CD14-positive monocyte (primary cell): ENCODE measurements around the gene NUBPL. TPM values are rescaled to one million over a fixed set of nuclear protein-coding genes. Genes with fewer than 3 reads are reported as not detected.

ENCODE experiments used
- DNase-seq, 3 donors: peaks; one replicate each; pipeline ENCODE4 v3.0.0-alpha.2; 2011 to 2022
- H2AFZ ChIP-seq: 2 replicates; pipeline ENCODE4 v1.6.0; 2012; ENCODE audit warnings: mild to moderate bottlenecking, low read depth, low read length, inconsistent platforms; ENCODE audit not compliant: insufficient read depth, poor library complexity, severe bottlenecking
- H3K27ac ChIP-seq, 2 donors: 1 replicate in 1 of 2; 2 replicates in 1 of 2; pipeline ENCODE4 v1.5.1; 2012 to 2013; ENCODE audit warnings: low read length in 2 of 2, control low read depth in 1 of 2, inconsistent platforms in 1 of 2, low read depth in 1 of 2, mild to moderate bottlenecking in 1 of 2
- H3K27me3 ChIP-seq, 2 donors: one replicate each; pipeline versions ENCODE4 v1.6.0 to v1.6.1; 2011 to 2013; ENCODE audit warnings: low read length in 2 of 2; ENCODE audit not compliant: control insufficient read depth in 2 of 2, insufficient read depth in 2 of 2
- H3K36me3 ChIP-seq, 2 donors: replicated peaks in 1 of 2; 1 replicate in 1 of 2; 2 replicates in 1 of 2; pipeline versions ENCODE4 v1.5.1 to v1.6.1; 2012 to 2013; ENCODE audit warnings: low read length in 2 of 2, control low read depth in 1 of 2, inconsistent platforms in 1 of 2, mild to moderate bottlenecking in 1 of 2; ENCODE audit not compliant: insufficient read depth in 2 of 2, control insufficient read depth in 1 of 2
- H3K4me1 ChIP-seq, 2 donors: 1 replicate in 1 of 2; 2 replicates in 1 of 2; pipeline versions ENCODE4 v1.5.1 to v1.6.1; 2012 to 2013; ENCODE audit warnings: low read length in 2 of 2, control low read depth in 1 of 2, inconsistent platforms in 1 of 2, mild to moderate bottlenecking in 1 of 2, moderate library complexity in 1 of 2; ENCODE audit not compliant: insufficient read depth in 2 of 2, control insufficient read depth in 1 of 2
- H3K4me2 ChIP-seq: replicated peaks from 2 replicates; pipeline ENCODE3; 2012; ENCODE audit warnings: low read length, moderate library complexity, mild to moderate bottlenecking; ENCODE audit not compliant: poor library complexity, severe bottlenecking; ENCODE audit errors: extremely low read depth
- H3K4me3 ChIP-seq, 3 experiments: fragments of 200-600 bp in 1 of 3; sonication (generic) in 1 of 3; replicated peaks in 1 of 3; 1 replicate in 2 of 3; 2 replicates in 1 of 3; pipeline ENCODE4 v1.5.1; 2011 to 2013; ENCODE audit warnings: low read length in 3 of 3, mild to moderate bottlenecking in 3 of 3, control low read depth in 2 of 3, low read depth in 2 of 3, inconsistent platforms in 1 of 3, moderate library complexity in 1 of 3
- H3K79me2 ChIP-seq: 2 replicates; pipeline ENCODE4 v1.6.0; 2012; ENCODE audit warnings: mild to moderate bottlenecking, control low read depth, inconsistent platforms, low read length, moderate library complexity; ENCODE audit not compliant: insufficient read depth
- H3K9ac ChIP-seq: 2 replicates; pipeline ENCODE4 v1.6.0; 2017; ENCODE audit warnings: low read length, mild to moderate bottlenecking; ENCODE audit not compliant: insufficient read depth, poor library complexity, severe bottlenecking
- H3K9me3 ChIP-seq, 2 donors: replicated peaks in 1 of 2; 1 replicate in 1 of 2; 2 replicates in 1 of 2; pipeline versions ENCODE4 v1.5.1 to v1.6.1; 2012 to 2013; ENCODE audit warnings: low read length in 2 of 2, control low read depth in 1 of 2; ENCODE audit not compliant: control insufficient read depth in 1 of 2, insufficient read depth in 1 of 2
- H4K20me1 ChIP-seq: 2 replicates; pipeline ENCODE4 v1.6.0; 2012; ENCODE audit warnings: mild to moderate bottlenecking, low read length, control low read depth, moderate library complexity; ENCODE audit not compliant: insufficient read depth
- H3K27ac Mint-ChIP-seq, 7 donors: one replicate each; pipeline ENCODE4 v1.8.0; 2020; ENCODE audit warnings: mild to moderate bottlenecking in 7 of 7, mixed read lengths in 7 of 7, moderate library complexity in 6 of 7, inconsistent platforms in 2 of 7
- H3K27me3 Mint-ChIP-seq, 3 donors: one replicate each; pipeline ENCODE4 v1.8.0; 2021 to 2022; ENCODE audit warnings: low read depth in 3 of 3, mild to moderate bottlenecking in 3 of 3, mixed read lengths in 3 of 3, moderate library complexity in 3 of 3, inconsistent platforms in 1 of 3
- H3K36me3 Mint-ChIP-seq, 2 donors: one replicate each; pipeline ENCODE4 v1.8.0; 2020; ENCODE audit warnings: mixed read lengths in 2 of 2, inconsistent platforms in 1 of 2, mild to moderate bottlenecking in 1 of 2
- H3K4me1 Mint-ChIP-seq: one replicate; pipeline ENCODE4 v1.8.0; 2020; ENCODE audit warnings: mild to moderate bottlenecking, mixed read lengths
- H3K4me3 Mint-ChIP-seq, 2 donors: one replicate each; pipeline ENCODE4 v1.8.0; 2020; ENCODE audit warnings: mild to moderate bottlenecking in 2 of 2, mixed read lengths in 2 of 2, moderate library complexity in 1 of 2
- H3K9me3 Mint-ChIP-seq, 7 donors: one replicate each; pipeline ENCODE4 v1.8.0; 2020 to 2022; ENCODE audit warnings: mixed read lengths in 7 of 7, mild to moderate bottlenecking in 6 of 7, moderate library complexity in 6 of 7, inconsistent platforms in 2 of 7
- WGBS: methylation state at CpG from one replicate; pipeline ENCODE4 v1.1.5; 2013; ENCODE audit warnings: missing lambda C conversion rate; ENCODE audit not compliant: insufficient coverage; 5-methylcytosine and 5-hydroxymethylcytosine counted together
- intact Hi-C, 2 donors: fragments of 100-400 bp; cut with micrococcal nuclease; formaldehyde crosslinking; loops; one replicate each; pipeline versions ENCODE4 v1.15.0 to v1.15.1; 2023
- polyA plus RNA-seq, 3 donors: library from polyadenylated mRNA; depleted of rRNA in 1 of 3; unstranded in 2 of 3; stranded (reverse) in 1 of 3; fragments of 300-500 nt in 2 of 3; fragments of >200 nt in 1 of 3; fragmentation: Illumina TruSeq in 2 of 3; gene quantifications; 1 replicate in 2 of 3; 2 replicates in 1 of 3; pipeline ENCODE4 v1.2.3, GENCODE V29; 2012 to 2021
- TF ChIP-seq, protein P1 (sequence below): fragments of 200-600 bp; IDR thresholded peaks from one replicate; pipeline ENCODE4 v1.8.0; 2022; ENCODE audit warnings: antibody characterized with exemption, mild to moderate bottlenecking

Gene NUBPL
- polyA plus RNA-seq, 3 donors = 0.75 to 2.4 (median 2.3) TPM

- no peak for DNase-seq
- Histone ChIP-seq H3K79me2 (no peaks in the 10 kb centered on the region), H3K36me3 (no peaks in the 10 kb centered on the region), H3K27me3 (no peaks in the 10 kb centered on the region), H3K9me3 (no peaks in the 10 kb centered on the region), H2AFZ (no peak overlapping the region), H3K4me1 (no peaks in the 10 kb centered on the region), H3K9ac (no peak overlapping the region), H3K27ac (no peak overlapping the region), H3K4me3 (no peak overlapping the region), H4K20me1 (no peaks in the 10 kb centered on the region), H3K4me2 (no peak overlapping the region)
- Mint-ChIP-seq H3K4me3 (no peak overlapping the region), H3K27me3 (peaks cover 0 to 2% (median 0%) of the 10 kb centered on the region in 3 donors), H3K27ac (peak overlapping the region in 1 of 7 donors; percentile 12), H3K9me3 (peaks cover 0 to 2% (median 0%) of the 10 kb centered on the region in 7 donors), H3K4me1 (no peaks in the 10 kb centered on the region), H3K36me3 (no peaks in the 10 kb centered on the region)
- no CpG with 5 or more reads among the region's 2 CpGs for WGBS
- TF ChIP-seq, protein P1, sequence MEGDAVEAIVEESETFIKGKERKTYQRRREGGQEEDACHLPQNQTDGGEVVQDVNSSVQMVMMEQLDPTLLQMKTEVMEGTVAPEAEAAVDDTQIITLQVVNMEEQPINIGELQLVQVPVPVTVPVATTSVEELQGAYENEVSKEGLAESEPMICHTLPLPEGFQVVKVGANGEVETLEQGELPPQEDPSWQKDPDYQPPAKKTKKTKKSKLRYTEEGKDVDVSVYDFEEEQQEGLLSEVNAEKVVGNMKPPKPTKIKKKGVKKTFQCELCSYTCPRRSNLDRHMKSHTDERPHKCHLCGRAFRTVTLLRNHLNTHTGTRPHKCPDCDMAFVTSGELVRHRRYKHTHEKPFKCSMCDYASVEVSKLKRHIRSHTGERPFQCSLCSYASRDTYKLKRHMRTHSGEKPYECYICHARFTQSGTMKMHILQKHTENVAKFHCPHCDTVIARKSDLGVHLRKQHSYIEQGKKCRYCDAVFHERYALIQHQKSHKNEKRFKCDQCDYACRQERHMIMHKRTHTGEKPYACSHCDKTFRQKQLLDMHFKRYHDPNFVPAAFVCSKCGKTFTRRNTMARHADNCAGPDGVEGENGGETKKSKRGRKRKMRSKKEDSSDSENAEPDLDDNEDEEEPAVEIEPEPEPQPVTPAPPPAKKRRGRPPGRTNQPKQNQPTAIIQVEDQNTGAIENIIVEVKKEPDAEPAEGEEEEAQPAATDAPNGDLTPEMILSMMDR = no peak
- intact Hi-C loops = no loop called here
Observed at GRCh38 chr14:31835049-31835448, 273.8 kb downstream of the NUBPL start.

DNA sequence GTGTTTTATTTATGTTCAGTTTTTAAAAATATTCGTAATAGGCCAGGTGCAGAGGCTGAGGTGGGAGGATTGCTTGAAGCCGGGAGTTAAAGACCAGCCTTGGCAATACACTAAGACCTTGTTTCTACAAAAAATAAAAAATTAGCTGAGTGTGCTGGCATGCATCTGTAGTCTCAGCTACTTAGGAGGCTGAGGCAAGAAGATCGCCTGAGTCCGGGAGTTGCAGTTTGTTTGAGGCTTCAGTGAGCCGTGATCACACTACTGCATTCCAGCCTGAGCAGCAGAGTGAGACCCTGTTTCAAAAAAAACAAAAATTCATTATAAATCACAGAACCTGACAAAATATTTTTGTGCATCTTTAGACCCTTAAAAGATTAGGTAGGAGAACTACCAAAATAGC, 275.8 kb downstream of the NUBPL start:
- Histone ChIP-seq H3K27ac (no peak overlapping the region), H3K27me3 (no peaks in the 10 kb centered on the region), H3K36me3 (no peaks in the 10 kb centered on the region), H3K9ac (no peak overlapping the region), H3K4me2 (no peak overlapping the region), H3K9me3 (no peaks in the 10 kb centered on the region), H3K4me1 (no peaks in the 10 kb centered on the region), H2AFZ (no peak overlapping the region), H4K20me1 (no peaks in the 10 kb centered on the region), H3K4me3 (no peak overlapping the region), H3K79me2 (no peaks in the 10 kb centered on the region)
- Mint-ChIP-seq H3K4me1 (no peaks in the 10 kb centered on the region), H3K4me3 (no peak overlapping the region), H3K27ac (no peak overlapping the region), H3K27me3 (no peaks in the 10 kb centered on the region), H3K9me3 (peaks cover 0 to 5% (median 2%) of the 10 kb centered on the region in 7 donors), H3K36me3 (no peaks in the 10 kb centered on the region)
- 93% methylated on average over 3 of the region's 5 CpGs for whole genome bisulfite sequencing
- intact Hi-C loops = no loop called here
- no peak for DNase-seq
- TF ChIP-seq, protein P1 = no peak
